ENCODE data around the gene LEAP2. TPM values are rescaled to one million over a fixed set of nuclear protein-coding genes. Genes with fewer than 3 reads are reported as not detected.

LEAP2 gene, protein sequence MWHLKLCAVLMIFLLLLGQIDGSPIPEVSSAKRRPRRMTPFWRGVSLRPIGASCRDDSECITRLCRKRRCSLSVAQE
- polyA plus RNA-seq: 1.1 and 1.6 TPM in 2 replicates
- 0.97 and 1.0 TPM in 2 replicates for polyA minus RNA-seq

DNA sequence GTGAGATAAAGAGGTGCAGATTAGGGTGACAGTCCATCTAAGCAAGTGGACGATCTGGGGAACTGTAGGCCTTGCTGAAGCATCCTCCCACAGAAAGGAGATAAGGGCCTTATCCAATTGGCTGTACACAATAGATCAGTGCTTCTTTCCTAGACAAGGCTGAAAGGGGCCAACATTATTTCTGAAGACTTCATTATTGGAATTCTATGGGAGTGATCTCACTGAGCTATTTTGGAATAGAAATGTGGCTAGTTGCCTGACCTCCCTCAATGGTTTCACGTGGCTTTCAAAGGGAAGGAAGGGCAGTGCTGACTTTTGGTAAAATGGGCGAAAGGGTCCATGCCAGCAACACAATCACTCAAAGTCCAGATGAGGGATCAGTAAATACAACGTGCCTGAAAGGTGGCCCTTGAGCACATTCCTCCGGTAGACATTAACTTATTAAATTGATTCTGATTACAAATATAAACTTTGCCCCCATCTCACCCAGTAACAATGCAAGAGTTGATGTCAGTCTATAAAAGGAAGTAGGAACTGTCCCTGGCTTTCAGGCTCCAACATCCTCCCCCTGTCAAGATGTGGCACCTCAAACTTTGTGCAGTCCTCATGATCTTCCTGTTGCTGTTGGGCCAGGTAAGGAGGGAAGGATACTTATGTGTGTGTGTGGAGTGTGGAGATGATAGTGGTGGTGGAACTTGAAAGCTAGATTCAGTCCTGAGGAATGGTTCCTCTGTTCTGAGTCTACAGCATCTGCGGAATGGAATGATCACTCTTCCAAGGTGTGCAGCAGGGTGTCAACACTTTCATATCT lies at the start of gene LEAP2:
TSS of gene LEAP2 (plus strand) at position 550 of the 811 bp plus-strand sequence. CDS start at position 577, 27 bp downstream.
- Histone ChIP-seq H3K4me3 (ENCODE audit: low read length) (no peak within 1 kb of the TSS), H3K27me3 (ENCODE audit: insufficient read depth, low read depth, low read length) (no peaks in the 10 kb centered on the region), H3K36me3 (ENCODE audit: insufficient read depth, low read length) (peaks cover 11% of the 10 kb centered on the region), H3F3A (ENCODE audit: insufficient read depth, low read length, poor library complexity, severe bottlenecking) (no peaks in the 10 kb centered on the region), H3K4me2 (ENCODE audit: low read length) (no peak within 1 kb of the TSS), H3K9me2 (ENCODE audit: insufficient read depth, low read length) (no peaks in the 10 kb centered on the region), H4K20me1 (ENCODE audit: insufficient read depth) (no peaks in the 10 kb centered on the region), H3K9me3 (ENCODE audit: low read length) (no peaks in the 10 kb centered on the region), H2AFZ (ENCODE audit: low read depth, low read length) (no peak within 1 kb of the TSS), H3K79me2 (replicated peaks; ENCODE audit: insufficient read depth, low read length) (no peaks in the 10 kb centered on the region), H3K27ac (ENCODE audit: low read length) (no peak within 1 kb of the TSS), H3K9ac (ENCODE audit: low read length) (no peak within 1 kb of the TSS)
- TF ChIP-seq, protein P1, sequence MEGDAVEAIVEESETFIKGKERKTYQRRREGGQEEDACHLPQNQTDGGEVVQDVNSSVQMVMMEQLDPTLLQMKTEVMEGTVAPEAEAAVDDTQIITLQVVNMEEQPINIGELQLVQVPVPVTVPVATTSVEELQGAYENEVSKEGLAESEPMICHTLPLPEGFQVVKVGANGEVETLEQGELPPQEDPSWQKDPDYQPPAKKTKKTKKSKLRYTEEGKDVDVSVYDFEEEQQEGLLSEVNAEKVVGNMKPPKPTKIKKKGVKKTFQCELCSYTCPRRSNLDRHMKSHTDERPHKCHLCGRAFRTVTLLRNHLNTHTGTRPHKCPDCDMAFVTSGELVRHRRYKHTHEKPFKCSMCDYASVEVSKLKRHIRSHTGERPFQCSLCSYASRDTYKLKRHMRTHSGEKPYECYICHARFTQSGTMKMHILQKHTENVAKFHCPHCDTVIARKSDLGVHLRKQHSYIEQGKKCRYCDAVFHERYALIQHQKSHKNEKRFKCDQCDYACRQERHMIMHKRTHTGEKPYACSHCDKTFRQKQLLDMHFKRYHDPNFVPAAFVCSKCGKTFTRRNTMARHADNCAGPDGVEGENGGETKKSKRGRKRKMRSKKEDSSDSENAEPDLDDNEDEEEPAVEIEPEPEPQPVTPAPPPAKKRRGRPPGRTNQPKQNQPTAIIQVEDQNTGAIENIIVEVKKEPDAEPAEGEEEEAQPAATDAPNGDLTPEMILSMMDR (IDR thresholded peaks at IDR 0.05; ENCODE audit: poor library complexity, severe bottlenecking): no peak
- TF ChIP-seq TAF1 (IDR thresholded peaks at IDR 0.05; ENCODE audit: low read depth): no peak

DNA sequence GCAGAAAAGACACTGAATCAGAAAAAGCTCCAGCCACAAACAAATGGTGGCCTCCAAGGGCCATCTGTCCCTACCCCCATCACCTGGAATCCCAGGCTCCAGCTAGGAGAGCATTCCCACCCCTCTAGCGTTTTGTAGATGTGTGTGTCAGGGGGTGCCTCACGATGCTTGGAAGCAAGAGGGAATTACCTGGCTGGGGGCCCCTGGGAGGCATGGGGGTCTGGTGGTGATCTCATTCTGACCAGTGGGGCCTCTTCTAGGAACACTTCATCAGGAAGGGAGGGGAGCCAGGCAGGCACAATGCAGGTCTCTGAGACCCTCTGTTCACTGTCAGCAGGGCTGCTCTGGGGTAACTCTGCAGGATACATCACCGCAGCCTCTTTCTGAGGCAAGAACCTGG lies 49.0 kb upstream of the LEAP2 start:
- Histone ChIP-seq H3K27ac (ENCODE audit: low read length) (no peak overlapping the region), H3F3A (ENCODE audit: insufficient read depth, low read length, poor library complexity, severe bottlenecking) (no peaks in the 10 kb centered on the region), H3K9me2 (ENCODE audit: insufficient read depth, low read length) (no peaks in the 10 kb centered on the region), H3K9ac (ENCODE audit: low read length) (no peak overlapping the region), H3K27me3 (ENCODE audit: insufficient read depth, low read depth, low read length) (peaks cover 64% of the 10 kb centered on the region), H3K36me3 (ENCODE audit: insufficient read depth, low read length) (no peaks in the 10 kb centered on the region), H3K4me3 (ENCODE audit: low read length) (no peak overlapping the region), H3K9me3 (ENCODE audit: low read length) (no peaks in the 10 kb centered on the region), H3K79me2 (replicated peaks; ENCODE audit: insufficient read depth, low read length) (no peaks in the 10 kb centered on the region), H2AFZ (ENCODE audit: low read depth, low read length) (no peak overlapping the region), H3K4me2 (ENCODE audit: low read length) (no peak overlapping the region), H4K20me1 (ENCODE audit: insufficient read depth) (no peaks in the 10 kb centered on the region)
- TF ChIP-seq MXI1 (conservative IDR thresholded peaks at IDR 0.05; ENCODE audit: poor library complexity, severe bottlenecking) (no peak), RAD21 (conservative IDR thresholded peaks at IDR 0.05) (no peak), SMC3 (conservative IDR thresholded peaks at IDR 0.05; ENCODE audit: poor library complexity) (no peak), EZH2 (IDR thresholded peaks at IDR 0.05; ENCODE audit: borderline replicate concordance, insufficient read depth, low read length, poor library complexity, severe bottlenecking) (no peak), EP300 (conservative IDR thresholded peaks at IDR 0.05; ENCODE audit: poor library complexity, severe bottlenecking) (no peak), POLR2AphosphoS5 (IDR thresholded peaks at IDR 0.05) (no peak), TAF1 (IDR thresholded peaks at IDR 0.05; ENCODE audit: low read depth) (no peak)
- TF ChIP-seq, protein P1 (IDR thresholded peaks at IDR 0.05; ENCODE audit: poor library complexity, severe bottlenecking): no peak
- TF ChIP-seq, protein P2, sequence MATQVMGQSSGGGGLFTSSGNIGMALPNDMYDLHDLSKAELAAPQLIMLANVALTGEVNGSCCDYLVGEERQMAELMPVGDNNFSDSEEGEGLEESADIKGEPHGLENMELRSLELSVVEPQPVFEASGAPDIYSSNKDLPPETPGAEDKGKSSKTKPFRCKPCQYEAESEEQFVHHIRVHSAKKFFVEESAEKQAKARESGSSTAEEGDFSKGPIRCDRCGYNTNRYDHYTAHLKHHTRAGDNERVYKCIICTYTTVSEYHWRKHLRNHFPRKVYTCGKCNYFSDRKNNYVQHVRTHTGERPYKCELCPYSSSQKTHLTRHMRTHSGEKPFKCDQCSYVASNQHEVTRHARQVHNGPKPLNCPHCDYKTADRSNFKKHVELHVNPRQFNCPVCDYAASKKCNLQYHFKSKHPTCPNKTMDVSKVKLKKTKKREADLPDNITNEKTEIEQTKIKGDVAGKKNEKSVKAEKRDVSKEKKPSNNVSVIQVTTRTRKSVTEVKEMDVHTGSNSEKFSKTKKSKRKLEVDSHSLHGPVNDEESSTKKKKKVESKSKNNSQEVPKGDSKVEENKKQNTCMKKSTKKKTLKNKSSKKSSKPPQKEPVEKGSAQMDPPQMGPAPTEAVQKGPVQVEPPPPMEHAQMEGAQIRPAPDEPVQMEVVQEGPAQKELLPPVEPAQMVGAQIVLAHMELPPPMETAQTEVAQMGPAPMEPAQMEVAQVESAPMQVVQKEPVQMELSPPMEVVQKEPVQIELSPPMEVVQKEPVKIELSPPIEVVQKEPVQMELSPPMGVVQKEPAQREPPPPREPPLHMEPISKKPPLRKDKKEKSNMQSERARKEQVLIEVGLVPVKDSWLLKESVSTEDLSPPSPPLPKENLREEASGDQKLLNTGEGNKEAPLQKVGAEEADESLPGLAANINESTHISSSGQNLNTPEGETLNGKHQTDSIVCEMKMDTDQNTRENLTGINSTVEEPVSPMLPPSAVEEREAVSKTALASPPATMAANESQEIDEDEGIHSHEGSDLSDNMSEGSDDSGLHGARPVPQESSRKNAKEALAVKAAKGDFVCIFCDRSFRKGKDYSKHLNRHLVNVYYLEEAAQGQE (IDR thresholded peaks at IDR 0.05; ENCODE audit: borderline replicate concordance): no peak
